Spleen (tissue), 11 donors: ENCODE measurements around the gene COL8A1. TPM values are rescaled to one million over a fixed set of nuclear protein-coding genes. Genes with fewer than 3 reads are reported as not detected.

ENCODE experiments used
- DNase-seq: peaks from one replicate; pipeline ENCODE4 v3.0.0-alpha.2; 2020
- H3K27ac ChIP-seq, 8 donors: fragments of 200-600 bp; sonication (generic) in 7 of 8; 1 replicate in 4 of 8; 2 replicates in 4 of 8; pipeline versions ENCODE4 v1.5.0 to v1.8.0; 2016 to 2021; ENCODE audit warnings: inconsistent platforms in 4 of 8, mild to moderate bottlenecking in 4 of 8, moderate library complexity in 1 of 8
- H3K27me3 ChIP-seq, 7 donors: fragments of 200-600 bp; sonication (generic) in 6 of 7; replicated peaks in 1 of 7; 1 replicate in 4 of 7; 2 replicates in 3 of 7; pipeline versions ENCODE4 v1.5.0 to v1.8.0; 2016 to 2021; ENCODE audit warnings: inconsistent platforms in 3 of 7, mild to moderate bottlenecking in 1 of 7
- H3K36me3 ChIP-seq, 6 donors: fragments of 200-600 bp; sonication (generic) in 5 of 6; 1 replicate in 4 of 6; 2 replicates in 2 of 6; pipeline versions ENCODE4 v1.5.0 to v1.8.0; 2016 to 2021; ENCODE audit warnings: inconsistent platforms in 2 of 6
- H3K4me1 ChIP-seq, 6 donors: fragments of 200-600 bp; sonication (generic) in 5 of 6; 1 replicate in 3 of 6; 2 replicates in 3 of 6; pipeline versions ENCODE4 v1.5.0 to v1.8.0; 2016 to 2021; ENCODE audit warnings: inconsistent platforms in 3 of 6
- H3K4me3 ChIP-seq, 8 donors: fragments of 200-600 bp; sonication (generic) in 7 of 8; 1 replicate in 4 of 8; 2 replicates in 4 of 8; pipeline versions ENCODE4 v1.5.0 to v1.8.0; 2016 to 2021; ENCODE audit warnings: inconsistent platforms in 4 of 8, mild to moderate bottlenecking in 4 of 8, moderate library complexity in 2 of 8
- H3K9me3 ChIP-seq, 8 donors: fragments of 200-600 bp; sonication (generic) in 7 of 8; 1 replicate in 4 of 8; 2 replicates in 4 of 8; pipeline versions ENCODE4 v1.5.0 to v1.8.0; 2016 to 2021; ENCODE audit warnings: inconsistent platforms in 4 of 8
- POLR2A ChIP-seq, 3 donors: fragments of 450-650 bp; IDR thresholded peaks; one replicate each; pipeline ENCODE4 v1.5.1; 2017; ENCODE audit warnings: antibody characterized with exemption in 3 of 3, mild to moderate bottlenecking in 1 of 3
- POLR2AphosphoS5 ChIP-seq, 3 donors: sonication (generic); formaldehyde crosslinking; IDR thresholded peaks; one replicate each; pipeline ENCODE4 v1.5.1; 2017; ENCODE audit warnings: antibody characterized with exemption in 3 of 3
- WGBS, 5 donors: extraction: QIAGEN DNeasy Blood & Tissue Kit in 3 of 5; methylation state at CpG; one replicate each; pipeline versions ENCODE4 v1.1.5 to v1.1.7; 2013 to 2018; 5-methylcytosine and 5-hydroxymethylcytosine counted together
- intact Hi-C: fragments of 100-400 bp; cut with DNase I; formaldehyde crosslinking; loops from one replicate; pipeline ENCODE4 v1.15.0; 2023; ENCODE audit warnings: low total_unique reads
- polyA plus RNA-seq, 3 donors: library from polyadenylated mRNA; stranded (reverse); fragments of 200-250 nt; gene quantifications; one replicate each; pipeline ENCODE4 v1.2.1, GENCODE V29; 2013
- total RNA-seq, 7 donors: library from RNA; depleted of rRNA in 3 of 7; stranded (reverse); fragments of >200 nt in 3 of 7; fragmentation: NEBNext Ultra II Directional in 4 of 7; extraction: Animal tissue kit (Norgen Biotek cat#: 25700) in 4 of 7; gene quantifications; one replicate each; pipeline versions ENCODE4 v1.1.0 to v1.2.1, GENCODE V29; 2016 to 2021
- TF ChIP-seq, protein P1 (sequence below), 11 experiments: fragments of 200-600 bp in 7 of 11; fragments of 450-650 bp in 4 of 11; sonication (generic) in 4 of 11; IDR thresholded peaks in 8 of 11; conservative IDR thresholded peaks in 3 of 11; 1 replicate in 7 of 11; 2 replicates in 4 of 11; pipeline versions ENCODE4 v1.4.0 to v1.8.0; 2016 to 2021; ENCODE audit warnings: antibody characterized with exemption in 11 of 11, inconsistent platforms in 4 of 11, mild to moderate bottlenecking in 1 of 11
- donor health status: healthy with polysubstance abuse.
- donor health status: DM: no; HTN: no; CAD: no; lungs with moderate emphysema.
- donor health status: DM: no; HTN: no; CAD: no.
- donor health status: Bipolar disorder and iron deficiency.
- donor health status: healthy.
- donor health status: DM: no; HTN: no; CAD: no.
- donor health status: DM: yes; HTN: yes; CAD: no.

The COL8A1 gene
- total and polyA plus RNA-seq, 10 donors: 0.22 to 3.1 (median 1.4) TPM

- WGBS, 5 donors: 93 to 97% (median 95%) methylated on average over 3 of the region's 3 CpGs
- intact Hi-C loops: loop anchor here (5.0 to 10.0 kb wide), 3 partner anchors 235 to 765 kb away; no protein-coding TSS in a partner anchor
Observed at GRCh38 chr3:99829844-99830243, 191.4 kb downstream of the COL8A1 start.

GRCh38 chr3:99833617-99834205 lies 195.3 kb downstream of the COL8A1 start:
- no peaks in the 10 kb centered on the region for H3K36me3 ChIP-seq
- intact Hi-C loops: loop anchor here (5.0 to 10.0 kb wide), 3 partner anchors 231 to 761 kb away; no protein-coding TSS in a partner anchor
- WGBS, 5 donors: 55 to 70% (median 64%) methylated on average over 4 of the region's 4 CpGs
- TF ChIP-seq POLR2AphosphoS5 (IDR thresholded peaks at IDR 0.05) (no peak), POLR2A (IDR thresholded peaks at IDR 0.05) (no peak)
- TF ChIP-seq, protein P1, sequence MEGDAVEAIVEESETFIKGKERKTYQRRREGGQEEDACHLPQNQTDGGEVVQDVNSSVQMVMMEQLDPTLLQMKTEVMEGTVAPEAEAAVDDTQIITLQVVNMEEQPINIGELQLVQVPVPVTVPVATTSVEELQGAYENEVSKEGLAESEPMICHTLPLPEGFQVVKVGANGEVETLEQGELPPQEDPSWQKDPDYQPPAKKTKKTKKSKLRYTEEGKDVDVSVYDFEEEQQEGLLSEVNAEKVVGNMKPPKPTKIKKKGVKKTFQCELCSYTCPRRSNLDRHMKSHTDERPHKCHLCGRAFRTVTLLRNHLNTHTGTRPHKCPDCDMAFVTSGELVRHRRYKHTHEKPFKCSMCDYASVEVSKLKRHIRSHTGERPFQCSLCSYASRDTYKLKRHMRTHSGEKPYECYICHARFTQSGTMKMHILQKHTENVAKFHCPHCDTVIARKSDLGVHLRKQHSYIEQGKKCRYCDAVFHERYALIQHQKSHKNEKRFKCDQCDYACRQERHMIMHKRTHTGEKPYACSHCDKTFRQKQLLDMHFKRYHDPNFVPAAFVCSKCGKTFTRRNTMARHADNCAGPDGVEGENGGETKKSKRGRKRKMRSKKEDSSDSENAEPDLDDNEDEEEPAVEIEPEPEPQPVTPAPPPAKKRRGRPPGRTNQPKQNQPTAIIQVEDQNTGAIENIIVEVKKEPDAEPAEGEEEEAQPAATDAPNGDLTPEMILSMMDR (IDR thresholded peaks at IDR 0.05 in 8 of 11, conservative IDR thresholded peaks at IDR 0.05 in 3 of 11): no peak
- peak overlapping the region in 1 of 8 donors; percentile 14 for H3K27ac ChIP-seq
- H3K4me3 ChIP-seq: no peak overlapping the region
- DNase-seq: no peak
- H3K4me1 ChIP-seq: peaks cover 0 to 34% (median 4%) of the 10 kb centered on the region in 6 donors
- H3K9me3 ChIP-seq: no peaks in the 10 kb centered on the region
- H3K27me3 ChIP-seq: no peaks in the 10 kb centered on the region

More at GRCh38 chr3:99829844-99830243, 191.4 kb downstream of the COL8A1 start:
- DNase-seq: no peak
- no peaks in the 10 kb centered on the region for H3K9me3 ChIP-seq
- TF ChIP-seq POLR2AphosphoS5 (IDR thresholded peaks at IDR 0.05) (no peak), POLR2A (IDR thresholded peaks at IDR 0.05) (no peak)
- TF ChIP-seq, protein P1 (IDR thresholded peaks at IDR 0.05 in 8 of 11, conservative IDR thresholded peaks at IDR 0.05 in 3 of 11): no peak
- no peaks in the 10 kb centered on the region for H3K36me3 ChIP-seq
- H3K4me1 ChIP-seq: peaks cover 0 to 24% (median 4%) of the 10 kb centered on the region in 6 donors
- no peak overlapping the region for H3K27ac ChIP-seq
- no peaks in the 10 kb centered on the region for H3K27me3 ChIP-seq
- H3K4me3 ChIP-seq: no peak overlapping the region

DNA sequence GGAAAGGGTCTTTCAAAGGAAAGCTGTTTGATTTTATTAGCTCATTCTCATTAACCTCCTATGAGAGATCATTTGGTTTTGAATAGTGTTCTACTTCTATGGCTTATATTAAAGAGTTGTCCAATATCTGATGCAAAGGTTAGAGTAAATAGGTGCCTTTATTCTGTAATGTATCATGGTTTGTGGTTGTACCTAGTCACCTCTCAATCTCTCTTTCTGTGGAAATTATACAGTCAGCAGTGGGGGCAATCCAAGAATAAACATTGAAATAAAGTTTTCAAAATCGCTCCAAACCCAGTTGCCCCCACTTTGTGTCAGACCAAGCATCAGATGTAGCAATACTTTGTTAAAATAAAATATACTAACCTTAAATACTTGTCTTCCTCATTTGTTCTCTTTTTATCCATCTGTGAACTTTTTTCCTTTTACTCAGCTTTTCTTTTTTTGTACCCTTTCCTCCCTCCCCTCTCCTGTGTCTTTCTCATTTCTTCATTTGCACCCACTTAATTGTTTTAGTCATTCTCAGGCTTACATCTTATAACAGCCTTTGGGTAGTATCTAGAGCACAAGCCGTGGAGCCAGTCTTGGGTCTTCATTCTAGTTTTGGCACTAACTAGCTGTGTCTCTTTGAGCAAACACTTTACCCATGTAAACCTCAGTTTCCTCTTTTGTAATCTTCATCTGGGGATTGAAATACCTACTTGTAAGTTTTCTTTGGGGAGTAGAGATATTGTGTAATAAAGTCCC lies 196.0 kb downstream of the COL8A1 start:
- H3K4me3 ChIP-seq: no peak overlapping the region
- 69 to 91% (median 84%) methylated on average over 2 of the region's 2 CpGs for WGBS, 5 donors
- no peak for DNase-seq
- intact Hi-C loops: loop anchor here (5.0 to 10.0 kb wide), 3 partner anchors 230 to 760 kb away; no protein-coding TSS in a partner anchor
- peaks cover 0 to 34% (median 4%) of the 10 kb centered on the region in 6 donors for H3K4me1 ChIP-seq
- TF ChIP-seq, protein P1 (IDR thresholded peaks at IDR 0.05 in 8 of 11, conservative IDR thresholded peaks at IDR 0.05 in 3 of 11): no peak
- TF ChIP-seq POLR2A (IDR thresholded peaks at IDR 0.05): no peak
- no peak for TF ChIP-seq POLR2AphosphoS5 (IDR thresholded peaks at IDR 0.05)
- no peak overlapping the region for H3K27ac ChIP-seq
- no peaks in the 10 kb centered on the region for H3K36me3 ChIP-seq
- no peaks in the 10 kb centered on the region for H3K9me3 ChIP-seq
- no peaks in the 10 kb centered on the region for H3K27me3 ChIP-seq

- Histone ChIP-seq H3K36me3 (peaks cover 0 to 4% (median 0%) of the 10 kb centered on the region in 6 donors), H3K27me3 (no peaks in the 10 kb centered on the region), H3K27ac (no peak overlapping the region), H3K9me3 (no peaks in the 10 kb centered on the region), H3K4me3 (no peak overlapping the region), H3K4me1 (peaks cover 0 to 34% (median 4%) of the 10 kb centered on the region in 6 donors)
- TF ChIP-seq POLR2AphosphoS5 (IDR thresholded peaks at IDR 0.05): no peak
- TF ChIP-seq POLR2A (IDR thresholded peaks at IDR 0.05): no peak
- TF ChIP-seq, protein P1 (IDR thresholded peaks at IDR 0.05 in 8 of 11, conservative IDR thresholded peaks at IDR 0.05 in 3 of 11): no peak
- DNase-seq: no peak
- WGBS, 5 donors: 63 to 86% (median 73%) methylated on average over 3 of the region's 3 CpGs
- intact Hi-C loops: loop anchor here (10.0 kb wide), 2 partner anchors 228 to 758 kb away; no protein-coding TSS in a partner anchor
Observed at GRCh38 chr3:99836681-99837080, 198.3 kb downstream of the COL8A1 start.
